DMS79 (cell line): ENCODE data around the gene KCNIP4.
"Not testable (repeated sequence)": the region's sequence is repeated elsewhere in the genome, so short reads cannot be mapped to it uniquely, and the experiment has no call there.

Experiments
- DNase-seq: peaks from one replicate; lab custom pipeline; 2025; lab: John Stamatoyannopoulos, UW

The KCNIP4 gene

GRCh38 chr4:21948347-21949072 lies at the start of gene KCNIP4:
KCNIP4 (minus strand) TSS chr4:21948772.
- DNase-seq, result no peak

DNA sequence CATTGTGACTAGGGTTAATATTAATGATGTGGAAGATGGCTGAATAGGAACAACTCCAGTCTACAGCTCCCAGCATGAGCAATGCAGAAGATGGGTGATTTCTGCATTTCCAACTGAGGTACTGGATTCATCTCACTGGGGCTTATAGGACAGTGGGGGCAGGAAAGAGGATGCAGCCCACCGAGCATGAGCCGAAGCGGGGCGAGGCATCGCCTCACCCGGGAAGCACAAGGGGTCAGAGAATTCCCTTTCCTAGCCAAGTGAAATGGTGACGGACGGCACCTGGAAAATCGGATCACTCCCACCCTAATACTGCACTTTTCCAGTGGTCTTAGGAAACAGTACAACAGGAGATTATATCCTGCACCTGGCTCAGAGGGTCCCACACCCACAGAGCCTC lies 48.0 kb upstream of the KCNIP4 start:
- DNase-seq, result not testable (repeated sequence)

- no peak for DNase-seq
These were observed 43.8 kb upstream of the KCNIP4 start for GRCh38 chr4:21992330-21992729.

- no peak for DNase-seq
These were observed 43.0 kb upstream of the KCNIP4 start for GRCh38 chr4:21991562-21991961.

GRCh38 chr4:21991050-21991449 lies 42.5 kb upstream of the KCNIP4 start:
- DNase-seq, result no peak

DNA sequence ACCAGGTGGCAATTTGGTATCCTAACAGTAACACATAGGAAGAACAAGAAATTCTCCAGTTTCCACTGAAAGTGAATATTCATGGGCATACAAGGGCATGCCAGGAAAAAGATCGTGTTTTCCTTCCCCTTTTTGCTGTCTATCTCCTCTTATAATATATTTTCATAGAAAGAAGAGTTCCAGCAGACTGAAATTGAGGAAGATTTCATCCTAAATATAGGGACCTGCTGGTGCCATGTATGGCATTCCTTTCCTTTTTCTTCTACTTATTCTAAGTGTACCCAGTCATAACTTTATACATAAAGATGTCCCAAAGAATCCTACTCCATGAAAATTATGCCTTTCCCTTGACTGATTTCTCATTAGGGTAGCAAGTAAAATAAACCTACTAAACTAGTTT lies 40.8 kb upstream of the KCNIP4 start:
- no peak for DNase-seq

DNA sequence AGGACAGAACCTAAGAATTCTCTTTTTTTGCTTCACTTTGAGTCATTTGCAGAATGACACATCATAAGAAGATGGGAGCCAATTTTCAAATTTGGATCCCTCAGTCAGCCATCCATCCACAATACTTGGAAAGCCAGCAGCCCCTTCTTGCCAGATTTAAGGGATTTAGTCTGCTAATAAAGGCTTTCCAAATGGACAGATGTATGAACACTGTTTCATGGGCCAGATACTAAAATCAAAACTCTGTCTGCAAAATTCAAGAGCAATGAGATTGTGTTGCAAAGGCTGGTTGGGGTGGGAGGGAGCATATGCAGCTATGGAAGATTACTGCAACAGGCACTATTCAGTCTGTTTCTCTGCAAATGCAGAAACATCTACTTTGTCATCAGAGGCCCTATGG lies 37.7 kb upstream of the KCNIP4 start:
- no peak for DNase-seq

DNA sequence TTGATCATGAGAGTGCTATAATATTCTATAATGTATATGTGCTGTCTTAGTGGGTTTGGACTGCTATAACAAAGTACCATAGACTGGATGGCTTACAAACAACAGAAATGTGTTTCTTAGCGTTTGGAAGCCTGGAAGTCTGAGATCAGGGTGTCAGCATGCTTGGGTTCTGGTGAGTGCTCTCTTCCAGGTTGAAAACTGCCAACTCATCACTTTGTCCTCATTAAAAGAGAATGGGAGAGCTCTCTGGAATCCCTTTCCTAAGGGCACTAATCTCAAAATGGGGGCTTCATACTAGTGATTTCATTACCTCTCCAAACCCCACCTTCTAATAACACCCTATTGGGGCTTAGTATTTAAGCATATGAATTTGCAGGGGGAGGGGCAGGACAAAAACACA lies 33.5 kb upstream of the KCNIP4 start:
- DNase-seq, result no peak

DNA sequence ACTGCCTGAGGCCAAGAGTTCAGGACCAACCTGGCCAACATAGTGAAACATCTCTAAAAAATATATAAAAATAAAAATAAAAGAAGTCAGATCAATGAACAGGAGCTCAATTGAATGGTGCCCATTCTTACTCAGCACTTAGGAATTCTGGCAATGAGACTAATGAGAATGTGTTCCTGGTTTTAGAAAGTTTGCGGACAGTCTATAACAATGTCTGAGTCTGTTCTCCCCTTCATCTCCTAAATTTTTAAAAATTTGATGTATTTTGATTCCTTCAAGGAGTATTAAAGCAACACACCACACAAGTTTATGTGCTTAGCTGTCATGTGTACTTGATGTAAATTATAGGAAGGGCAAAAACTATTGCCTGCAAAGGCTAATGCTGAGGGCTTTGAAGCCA lies 30.6 kb upstream of the KCNIP4 start:
- DNase-seq, result no peak

DNA sequence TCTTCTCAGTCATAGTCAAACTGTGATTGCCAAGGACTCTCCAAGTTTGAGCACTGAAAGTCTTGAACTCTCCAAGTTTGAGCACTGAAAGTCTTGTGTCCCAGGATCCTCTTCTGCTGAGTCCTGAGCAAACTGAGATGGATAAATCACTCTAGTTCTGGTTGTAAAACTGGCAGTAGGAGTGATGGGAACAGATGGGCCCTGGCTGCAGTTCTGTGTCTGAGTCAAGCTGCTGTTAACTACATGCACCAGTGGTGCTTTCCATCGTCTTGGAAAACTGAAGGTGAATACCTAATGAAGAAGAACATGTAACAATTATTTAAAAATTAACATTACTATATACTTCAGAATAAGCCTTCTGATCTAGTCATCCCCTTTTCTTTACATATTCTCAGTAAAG lies 27.6 kb upstream of the KCNIP4 start:
- no peak for DNase-seq

- no peak for DNase-seq
These were observed 25.3 kb upstream of the KCNIP4 start for GRCh38 chr4:21973850-21974249.

DNA sequence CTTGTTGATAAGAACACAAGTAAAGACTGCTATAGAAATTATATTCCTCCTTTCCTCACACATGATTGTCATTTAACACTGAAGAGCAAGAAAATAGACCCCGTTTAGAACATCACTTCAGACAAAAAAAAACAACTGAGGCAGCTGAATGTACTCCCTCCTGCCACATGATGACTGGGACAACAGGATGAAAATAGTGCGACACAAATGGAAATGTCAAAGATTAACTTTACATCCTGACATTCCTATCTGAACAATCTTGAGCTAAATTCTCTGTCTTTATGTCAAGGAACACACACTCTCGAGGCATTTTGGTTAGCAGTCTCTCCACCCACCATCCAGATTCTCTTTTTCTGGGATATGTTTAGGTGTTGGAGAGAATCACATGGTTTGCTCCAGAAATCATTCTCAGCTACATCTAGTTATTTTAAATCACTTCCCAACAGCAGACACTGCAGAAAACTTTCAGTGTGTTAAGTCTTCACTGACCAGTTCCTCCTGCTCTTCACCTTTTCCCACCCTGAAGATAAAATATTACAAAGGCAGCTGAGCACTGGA lies 16.3 kb upstream of the KCNIP4 start:
- no peak for DNase-seq

- DNase-seq, result no peak
These were observed 14.1 kb upstream of the KCNIP4 start for GRCh38 chr4:21962691-21963090.

GRCh38 chr4:21960793-21961192 lies 12.2 kb upstream of the KCNIP4 start:
- no peak for DNase-seq

- no peak for DNase-seq
These were observed 6.3 kb upstream of the KCNIP4 start for GRCh38 chr4:21954916-21955315.

DNA sequence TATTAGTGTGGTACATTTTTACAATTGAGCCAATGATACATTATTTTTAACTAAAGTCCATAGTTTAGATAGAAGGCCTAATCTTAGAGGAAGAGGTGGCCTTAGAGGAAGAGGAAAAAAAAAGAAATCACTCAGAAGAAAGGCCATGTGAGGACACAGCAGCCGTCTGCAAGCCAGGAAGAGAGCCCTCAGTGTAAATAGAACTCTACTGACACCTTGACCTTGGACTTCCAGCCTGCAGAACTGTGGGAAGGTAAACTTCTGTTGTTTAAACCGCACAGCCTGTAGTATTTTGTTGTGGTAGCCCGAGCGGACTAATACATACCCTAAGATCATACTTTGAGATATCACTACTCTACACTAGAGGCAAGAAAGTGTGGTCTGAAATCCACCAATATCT lies 5.1 kb upstream of the KCNIP4 start:
- DNase-seq, result no peak

DNA sequence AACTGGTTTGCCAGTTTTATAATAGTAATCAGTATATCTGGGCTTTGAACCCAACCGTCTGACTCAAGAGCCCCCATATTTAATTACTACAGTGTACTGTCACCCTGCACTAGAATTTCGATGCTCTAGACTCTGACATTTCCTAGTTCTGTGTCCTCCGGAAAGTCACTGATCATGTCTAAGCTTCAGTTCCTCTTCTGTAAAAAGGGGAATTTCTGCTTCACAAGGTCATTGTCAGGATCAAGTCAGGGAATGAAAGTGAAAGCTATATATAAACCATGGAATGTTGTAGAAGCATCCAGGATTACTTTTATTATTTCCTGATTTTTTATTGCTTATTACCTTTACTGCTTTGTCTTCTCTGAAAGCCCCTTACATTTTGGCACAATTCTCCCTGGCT lies 4.0 kb upstream of the KCNIP4 start:
- DNase-seq, result no peak

- DNase-seq, result no peak
These were observed 493 bp upstream of the KCNIP4 start for GRCh38 chr4:21949073-21949457.

- no peak for DNase-seq
These were observed 703 bp downstream of the KCNIP4 start for GRCh38 chr4:21947791-21948346.

- DNase-seq, result no peak
These were observed 1.7 kb downstream of the KCNIP4 start for GRCh38 chr4:21946858-21947257.

GRCh38 chr4:21921526-21922180 lies 26.9 kb downstream of the KCNIP4 start:
- no peak for DNase-seq

DNA sequence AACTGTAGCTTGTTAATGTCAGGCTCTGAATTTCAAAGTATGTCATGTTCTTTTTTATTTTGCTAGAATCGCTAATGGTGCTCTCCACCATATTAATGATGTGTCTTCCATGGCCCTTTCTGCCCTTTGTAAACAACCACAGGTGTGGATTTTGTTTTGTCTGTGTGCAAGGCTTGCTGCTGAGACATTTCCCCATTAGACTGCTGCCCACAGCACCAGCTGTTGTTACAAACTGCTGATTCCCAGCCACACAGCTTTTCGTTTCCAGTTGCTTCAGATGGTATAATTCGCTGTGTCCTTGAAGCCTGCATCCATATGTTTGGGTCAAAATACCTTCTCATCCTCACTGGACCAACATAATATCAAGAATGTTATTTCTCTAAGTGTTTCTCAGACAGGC lies 32.8 kb downstream of the KCNIP4 start:
- DNase-seq, result no peak

DNA sequence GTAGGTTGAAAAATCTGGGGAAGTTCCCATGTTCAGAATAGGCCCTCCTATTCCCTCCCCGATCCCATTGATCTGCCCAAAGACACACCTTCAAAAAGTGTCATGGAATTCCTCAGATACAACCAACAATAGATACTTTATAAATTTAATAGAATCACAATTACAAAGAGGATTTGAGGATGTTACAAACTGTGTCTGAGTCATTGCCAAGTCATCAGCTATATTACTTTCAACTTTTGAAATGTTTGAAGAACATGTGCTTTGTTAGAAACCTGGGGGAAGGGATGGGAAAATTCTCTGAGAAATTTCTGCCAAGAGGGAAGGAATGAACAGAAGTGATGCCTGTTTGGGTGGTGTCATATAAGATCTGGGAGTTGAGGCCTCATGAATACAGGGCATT lies 46.7 kb downstream of the KCNIP4 start:
- DNase-seq, result no peak
